GF-D8 (cell line): ENCODE measurements around the gene DMP1.
"Not testable (repeated sequence)": the region's sequence is repeated elsewhere in the genome, so short reads cannot be mapped to it uniquely, and the experiment has no call there.

Source experiments
- DNase-seq: peaks from one replicate; lab custom pipeline; 2025; lab: John Stamatoyannopoulos, UW

Gene DMP1

GRCh38 chr4:87680271-87680670 is 30.2 kb downstream of the DMP1 start:
- DNase-seq = no peak

DNA sequence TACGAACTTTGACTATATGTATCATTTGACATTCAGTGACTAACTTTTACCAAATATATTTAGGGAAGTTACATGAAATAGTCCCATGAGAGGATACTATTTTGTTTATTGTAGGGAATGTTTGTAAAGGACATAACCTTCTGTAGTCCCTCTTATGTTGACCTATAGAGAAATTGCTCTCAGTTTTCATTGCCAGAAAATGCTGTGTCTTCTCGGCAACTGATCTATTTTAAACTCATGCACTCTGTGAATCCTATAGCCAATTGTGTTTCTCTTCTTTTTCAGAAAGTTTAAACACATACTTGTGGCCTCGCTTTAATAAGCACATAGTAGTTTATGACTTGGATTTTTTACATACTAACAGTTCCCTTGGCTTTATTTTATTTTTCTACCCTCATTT is 38.2 kb downstream of the DMP1 start:
- no peak for DNase-seq

- DNase-seq = not testable (repeated sequence)
Observed at GRCh38 chr4:87690947-87691346, 40.9 kb downstream of the DMP1 start.

DNA sequence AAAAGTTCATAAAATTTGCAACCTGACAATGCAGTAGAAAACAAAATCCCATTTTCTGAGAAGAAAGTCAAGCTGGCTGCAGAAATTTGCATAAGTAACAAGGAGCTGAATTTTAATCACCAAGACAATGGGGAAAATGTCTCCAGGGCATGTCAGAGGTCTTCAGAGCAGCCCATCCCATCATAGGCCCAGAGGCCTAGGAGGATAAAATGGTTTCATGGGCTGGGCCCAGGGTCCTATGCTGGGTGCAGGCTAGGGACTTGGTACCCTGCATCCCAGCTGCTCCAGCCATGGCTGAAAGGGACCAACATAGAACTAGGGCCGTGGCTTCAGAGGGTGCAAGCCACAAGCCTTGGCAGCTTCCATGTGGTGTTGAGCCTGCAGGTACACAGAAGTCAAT is 42.0 kb downstream of the DMP1 start:
- DNase-seq = not testable (repeated sequence)

DNA sequence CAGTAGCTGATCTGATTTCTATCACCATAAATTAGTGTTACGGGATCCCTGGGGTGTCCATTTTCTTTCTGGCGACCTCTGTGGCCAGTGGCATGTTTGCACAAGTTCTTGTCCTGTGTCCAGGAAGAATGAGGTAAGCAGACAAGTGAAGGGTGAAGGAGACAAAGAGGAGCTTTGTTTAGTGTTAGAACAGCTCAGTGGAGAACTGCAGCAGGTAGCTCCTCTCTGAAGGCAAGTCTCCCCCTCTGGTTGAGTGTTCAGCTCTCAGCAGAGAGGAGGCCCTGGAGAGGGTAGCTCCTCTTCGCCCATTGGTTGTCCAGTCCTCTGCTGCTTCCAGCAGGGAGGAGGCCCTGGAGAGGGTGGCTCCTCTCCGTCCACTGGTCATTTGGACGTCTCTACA is 47.2 kb downstream of the DMP1 start:
- no peak for DNase-seq

DNA sequence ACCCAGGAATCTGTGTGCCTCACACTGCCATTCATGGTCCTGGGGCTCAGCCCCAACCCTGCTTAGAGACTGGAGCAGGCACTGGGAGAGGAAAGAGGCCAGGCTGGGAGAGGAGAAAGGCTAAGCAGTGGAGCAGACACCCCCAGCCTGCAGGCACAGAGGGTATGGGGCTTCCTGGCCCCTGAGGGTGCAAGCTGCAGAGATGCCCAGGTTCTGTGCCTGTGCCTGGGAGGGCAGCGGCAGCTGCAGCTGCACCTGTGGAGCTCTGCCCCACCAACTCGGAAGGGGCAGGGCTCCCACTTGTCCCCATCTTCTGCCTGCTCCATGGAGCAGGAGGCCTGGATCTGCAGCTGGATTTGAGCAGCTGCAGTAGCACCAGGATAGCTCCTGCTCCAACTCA is 47.9 kb downstream of the DMP1 start:
- no peak for DNase-seq

DNA sequence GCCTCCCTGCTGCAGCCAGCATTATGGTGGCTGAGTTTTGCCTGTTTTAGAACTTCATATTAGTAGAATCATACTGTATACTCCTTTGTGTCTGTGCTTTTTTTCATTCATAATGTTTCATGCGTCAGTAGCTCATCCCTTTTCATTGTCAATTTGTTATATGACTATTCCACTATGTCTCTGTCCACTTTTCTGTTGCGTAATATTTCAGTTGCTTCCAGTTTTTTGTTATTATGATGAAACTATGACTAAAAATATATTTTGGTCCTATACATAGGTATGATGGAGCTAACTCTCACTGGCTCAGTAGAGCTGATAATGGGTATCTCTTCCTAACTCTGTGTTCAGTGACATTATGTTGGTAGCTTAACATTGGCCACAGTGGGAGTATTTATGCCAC is 48.3 kb downstream of the DMP1 start:
- DNase-seq = no peak

DNA sequence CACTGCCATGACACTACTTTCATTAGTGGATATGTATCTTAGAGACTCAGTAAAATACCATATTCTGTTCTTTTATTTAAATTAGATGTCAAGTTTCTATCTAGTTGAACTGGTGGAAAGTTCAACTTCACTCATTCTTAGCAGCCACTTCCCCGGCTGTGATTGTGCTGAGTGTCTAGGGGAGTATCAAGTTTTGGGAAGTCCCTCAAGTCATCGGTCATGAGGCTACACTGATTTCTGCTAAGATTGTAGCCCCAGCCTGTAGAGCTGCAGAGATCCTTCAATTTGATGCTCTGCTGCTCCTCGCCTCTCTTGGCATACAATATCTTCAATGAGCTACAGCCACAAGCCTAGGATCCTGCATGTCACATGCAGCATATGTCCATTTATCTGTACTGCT is 53.9 kb downstream of the DMP1 start:
- DNase-seq = no peak

DNA sequence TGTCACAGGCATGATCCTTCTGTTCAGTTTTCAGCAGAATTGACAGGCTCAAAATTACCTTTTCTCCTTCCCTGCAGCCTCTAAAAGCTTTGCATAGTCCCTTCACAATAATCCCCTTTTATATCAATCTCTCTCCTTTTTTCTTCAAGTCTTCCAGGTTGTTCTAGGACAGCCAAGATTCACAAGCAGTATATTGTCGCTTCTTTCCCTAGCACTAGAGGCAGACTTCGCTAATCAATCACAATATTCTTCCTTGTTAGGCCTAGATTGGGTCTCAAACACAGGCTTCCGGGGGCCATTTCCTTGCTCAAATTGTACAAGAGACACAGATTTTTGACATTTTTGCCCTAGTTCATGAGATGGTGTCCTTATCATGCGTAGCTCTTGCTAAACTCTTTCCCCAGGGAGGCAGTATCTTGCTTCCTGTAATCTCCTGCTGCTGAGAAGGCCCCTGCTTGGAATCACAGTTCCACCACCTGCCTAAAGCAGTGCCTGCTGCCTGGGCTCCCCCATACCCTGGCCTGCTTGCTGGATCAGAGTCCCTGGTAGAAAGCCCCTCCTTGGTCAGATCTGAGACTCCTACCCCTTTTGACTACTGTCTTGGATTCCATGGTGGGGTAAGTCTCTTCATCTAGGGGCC is 57.3 kb downstream of the DMP1 start:
- no peak for DNase-seq
